HCT116 (cell line): ENCODE results near the gene FAM53A. TPM values are rescaled to one million over a fixed set of nuclear protein-coding genes. Genes with fewer than 3 reads are reported as not detected.

Source experiments
- ATAC-seq: fragments of 200-7000 bp; cut with Tn5 transposase; 2 replicates; pipeline ENCODE4 v1.9.1; 2020; ENCODE audit warnings: mild to moderate bottlenecking, moderate library complexity
- BruUV-seq: library from RNA; stranded (reverse); fragments of 400-500 nt; replicated peaks from 2 replicates; lab custom pipeline; 2021; lab: Mats Ljungman, UMichigan
- CTCF ChIA-PET: fragments of 300-600 bp; sonication (Branson Sonifier 250); formaldehyde crosslinking; loops from one replicate; lab custom pipeline; 2021; ENCODE audit warnings: antibody characterized with exemption; lab: Charles Lee
- POLR2A ChIA-PET: fragments of 300-600, 350-600 bp; sonication (Branson Sonifier 250); formaldehyde crosslinking; loops from one replicate; lab custom pipeline; 2021; ENCODE audit warnings: antibody characterized with exemption; lab: Charles Lee
- RAD21 ChIA-PET, 2 experiments: fragments of 300-600 bp; sonication (Branson Sonifier 250); formaldehyde crosslinking; loops; one replicate each; lab custom pipeline; 2023; ENCODE audit warnings: low total read pairs in 2 of 2; ENCODE audit not compliant: uncharacterized antibody in 2 of 2, unreplicated experiment in 2 of 2, low non-redundant PET in 1 of 2; lab: Charles Lee
- DNase-seq: peaks from one replicate; pipeline ENCODE4 v3.0.0-alpha.2; 2010; ENCODE audit warnings: low read depth, low spot score
- H2AFZ ChIP-seq: fragments of 200-600 bp; shearing (Covaris generic), sonication (generic); 2 replicates; pipeline ENCODE4 v1.6.1; 2017; ENCODE audit warnings: low read depth, mixed run types, mixed read lengths, antibody characterized with exemption, low read length; ENCODE audit not compliant: poor library complexity, severe bottlenecking
- H3K27ac ChIP-seq: 2 replicates; pipeline ENCODE4 v1.5.1; 2012; ENCODE audit warnings: low read depth, low read length
- H3K27me3 ChIP-seq: fragments of 200-600 bp; sonication (generic); 2 replicates; pipeline ENCODE4 v1.6.1; 2016; ENCODE audit warnings: mixed run types, low read length, mixed read lengths; ENCODE audit not compliant: insufficient read depth
- H3K36me3 ChIP-seq, 2 experiments: fragments of 200-500 bp in 1 of 2; fragments of 200-600 bp in 1 of 2; sonication (Bioruptor generic) in 1 of 2; sonication (generic) in 1 of 2; 2 replicates each; pipeline versions ENCODE4 v1.5.1 to v1.6.1; 2014 to 2016; ENCODE audit warnings: low read length in 2 of 2, inconsistent platforms in 1 of 2, mixed read lengths in 1 of 2, mixed run types in 1 of 2; ENCODE audit not compliant: insufficient read depth in 2 of 2, control insufficient read depth in 1 of 2
- H3K4me1 ChIP-seq, 2 experiments: fragments of 200-600 bp in 1 of 2; sonication (generic) in 1 of 2; 2 replicates each; pipeline versions ENCODE4 v1.5.1 to v1.6.1; 2012 to 2017; ENCODE audit warnings: low read length in 2 of 2, inconsistent platforms in 1 of 2, mild to moderate bottlenecking in 1 of 2, mixed read lengths in 1 of 2, mixed run types in 1 of 2, moderate library complexity in 1 of 2; ENCODE audit not compliant: insufficient read depth in 2 of 2, control insufficient read depth in 1 of 2
- H3K4me2 ChIP-seq: fragments of 200-600 bp; sonication (generic); 2 replicates; pipeline ENCODE4 v1.6.1; 2017; ENCODE audit warnings: mixed run types, low read length, mixed read lengths
- H3K4me3 ChIP-seq, 2 experiments: fragments of 200-600 bp in 1 of 2; sonication (generic) in 1 of 2; replicated peaks in 1 of 2; 2 replicates each; pipeline ENCODE4 v1.5.1; 2011 to 2016; ENCODE audit warnings: low read length in 2 of 2, control low read depth in 1 of 2, low read depth in 1 of 2, mild to moderate bottlenecking in 1 of 2, mixed read lengths in 1 of 2, mixed run types in 1 of 2
- H3K79me2 ChIP-seq: fragments of 200-600 bp; sonication (generic); 2 replicates; pipeline ENCODE4 v1.6.1; 2017; ENCODE audit warnings: mild to moderate bottlenecking, mixed run types, low read length, moderate library complexity, mixed read lengths; ENCODE audit not compliant: insufficient read depth
- H3K9ac ChIP-seq: fragments of 200-600 bp; sonication (generic); 2 replicates; pipeline ENCODE4 v1.6.1; 2016; ENCODE audit warnings: low read length, mixed read lengths
- H3K9me2 ChIP-seq: fragments of 200-600 bp; sonication (generic), shearing (Covaris generic); 2 replicates; pipeline ENCODE4 v1.6.1; 2017; ENCODE audit warnings: mixed run types, mild to moderate bottlenecking, moderate library complexity; ENCODE audit not compliant: insufficient read depth
- H3K9me3 ChIP-seq, 2 experiments: fragments of 200-500 bp in 1 of 2; fragments of 200-600 bp in 1 of 2; sonication (Bioruptor generic) in 1 of 2; sonication (generic) in 1 of 2; 2 replicates each; pipeline ENCODE4 v1.6.1; 2014 to 2017; ENCODE audit warnings: low read length in 2 of 2, mixed read lengths in 2 of 2, inconsistent platforms in 1 of 2, low read depth in 1 of 2, mild to moderate bottlenecking in 1 of 2, mixed run types in 1 of 2, moderate library complexity in 1 of 2; ENCODE audit not compliant: control insufficient read depth in 1 of 2, insufficient read depth in 1 of 2
- H4K20me1 ChIP-seq: fragments of 200-600 bp; sonication (generic), shearing (Covaris generic); 2 replicates; pipeline ENCODE4 v1.6.1; 2017; ENCODE audit warnings: mixed run types, mild to moderate bottlenecking, moderate library complexity; ENCODE audit not compliant: insufficient read depth
- CBX3 ChIP-seq: IDR thresholded peaks from 2 replicates; pipeline ENCODE4 v1.6.1; 2012; ENCODE audit warnings: low read depth
- ELF1 ChIP-seq: IDR thresholded peaks from 2 replicates; pipeline ENCODE4 v1.6.1; 2012; ENCODE audit warnings: low read depth, borderline replicate concordance
- EZH2 ChIP-seq: fragments of 200-600 bp; sonication (generic); IDR thresholded peaks from 2 replicates; pipeline ENCODE4 v1.6.1; 2017; ENCODE audit warnings: antibody characterized with exemption, mixed run types
- JUND ChIP-seq: IDR thresholded peaks from 2 replicates; pipeline ENCODE4 v1.6.1; 2012
- POLR2A ChIP-seq: IDR thresholded peaks from 2 replicates; pipeline ENCODE4 v1.7.0; 2011; ENCODE audit warnings: borderline replicate concordance; ENCODE audit not compliant: insufficient read depth, insufficient read length; ENCODE audit errors: extremely low read depth
- SRF ChIP-seq: IDR thresholded peaks from 2 replicates; pipeline ENCODE4 v1.6.1; 2012; ENCODE audit warnings: low read depth
- YY1 ChIP-seq: IDR thresholded peaks from 2 replicates; pipeline ENCODE4 v1.6.1; 2011; ENCODE audit warnings: low read length, low read depth, moderate library complexity, mild to moderate bottlenecking; ENCODE audit not compliant: insufficient replicate concordance; ENCODE audit errors: extremely low read depth
- ZFX ChIP-seq: fragments of 450-650 bp; IDR thresholded peaks from 2 replicates; pipeline ENCODE4 v1.6.1; 2017
- intact Hi-C: fragments of 100-400 bp; cut with micrococcal nuclease; formaldehyde crosslinking; loops from 2 replicates; pipeline ENCODE4 v1.10.0; 2022
- total RNA-seq: library from RNA; stranded (reverse); gene quantifications from one replicate; pipeline ENCODE4 v1.2.1, GENCODE V29; 2021; ENCODE audit not compliant: unreplicated experiment
- TF ChIP-seq, protein P1 (sequence below): IDR thresholded peaks from 2 replicates; pipeline ENCODE4 v1.6.1; 2012
- TF ChIP-seq, protein P2 (sequence below), 3 experiments: fragments of 200-600 bp in 1 of 3; sonication (generic) in 1 of 3; IDR thresholded peaks in 2 of 3; conservative IDR thresholded peaks in 1 of 3; 2 replicates each; pipeline ENCODE4 v1.5.1; 2012 to 2017; ENCODE audit warnings: low read depth in 2 of 3, low read length in 2 of 3, antibody characterized with exemption in 1 of 3, borderline replicate concordance in 1 of 3, control low read depth in 1 of 3, mild to moderate bottlenecking in 1 of 3, mixed read lengths in 1 of 3, mixed run types in 1 of 3, moderate library complexity in 1 of 3; ENCODE audit not compliant: insufficient read depth in 1 of 3

Gene FAM53A
- total RNA-seq, 1 experiment from 2014 or later = 1.1 TPM

DNA sequence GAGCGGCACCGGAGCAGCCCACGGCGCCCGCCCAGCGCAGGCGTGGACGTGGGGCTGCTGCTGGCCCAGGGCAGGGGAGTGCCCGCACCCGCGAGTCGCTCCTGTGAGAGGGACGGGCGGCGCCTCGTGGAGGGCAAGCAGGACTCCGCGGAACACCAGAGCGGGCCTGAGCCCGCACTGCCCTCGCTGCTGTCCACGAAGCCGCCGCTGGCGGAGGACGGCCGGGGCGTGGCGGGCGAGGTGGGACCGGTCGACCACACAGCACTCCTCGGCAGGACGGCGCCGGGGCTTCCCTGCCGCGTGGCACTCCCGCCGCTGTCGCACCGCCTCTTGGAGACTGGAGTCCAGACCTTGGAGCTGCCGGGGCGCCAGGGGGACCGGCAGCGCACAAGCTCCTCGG is 29.0 kb downstream of the FAM53A start:
- no peak overlapping the region for H2AFZ ChIP-seq
- ChIA-PET CTCF (no interaction called here), RAD21 (no interaction called here), POLR2A (no interaction called here)
- peaks cover 7% of the 10 kb centered on the region in 2 experiments; a peak in 3 of 4 replicates for H3K4me1 ChIP-seq
- H3K36me3 ChIP-seq = no peaks in the 10 kb centered on the region
- no peak for ATAC-seq
- no peaks in the 10 kb centered on the region for H3K79me2 ChIP-seq
- no TSS peak for BruUV-seq
- H3K9ac ChIP-seq = no peak overlapping the region
- H4K20me1 ChIP-seq = no peaks in the 10 kb centered on the region
- intact Hi-C loops = no loop called here
- no peaks in the 10 kb centered on the region for H3K9me3 ChIP-seq
- H3K27me3 ChIP-seq = no peaks in the 10 kb centered on the region
- no peak overlapping the region for H3K4me3 ChIP-seq
- no peak overlapping the region for H3K27ac ChIP-seq
- no peak overlapping the region for H3K4me2 ChIP-seq
- no peak for DNase-seq
- TF ChIP-seq, protein P1, sequence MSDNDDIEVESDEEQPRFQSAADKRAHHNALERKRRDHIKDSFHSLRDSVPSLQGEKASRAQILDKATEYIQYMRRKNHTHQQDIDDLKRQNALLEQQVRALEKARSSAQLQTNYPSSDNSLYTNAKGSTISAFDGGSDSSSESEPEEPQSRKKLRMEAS = no peak
- TF ChIP-seq SRF = no peak
- TF ChIP-seq, protein P2, sequence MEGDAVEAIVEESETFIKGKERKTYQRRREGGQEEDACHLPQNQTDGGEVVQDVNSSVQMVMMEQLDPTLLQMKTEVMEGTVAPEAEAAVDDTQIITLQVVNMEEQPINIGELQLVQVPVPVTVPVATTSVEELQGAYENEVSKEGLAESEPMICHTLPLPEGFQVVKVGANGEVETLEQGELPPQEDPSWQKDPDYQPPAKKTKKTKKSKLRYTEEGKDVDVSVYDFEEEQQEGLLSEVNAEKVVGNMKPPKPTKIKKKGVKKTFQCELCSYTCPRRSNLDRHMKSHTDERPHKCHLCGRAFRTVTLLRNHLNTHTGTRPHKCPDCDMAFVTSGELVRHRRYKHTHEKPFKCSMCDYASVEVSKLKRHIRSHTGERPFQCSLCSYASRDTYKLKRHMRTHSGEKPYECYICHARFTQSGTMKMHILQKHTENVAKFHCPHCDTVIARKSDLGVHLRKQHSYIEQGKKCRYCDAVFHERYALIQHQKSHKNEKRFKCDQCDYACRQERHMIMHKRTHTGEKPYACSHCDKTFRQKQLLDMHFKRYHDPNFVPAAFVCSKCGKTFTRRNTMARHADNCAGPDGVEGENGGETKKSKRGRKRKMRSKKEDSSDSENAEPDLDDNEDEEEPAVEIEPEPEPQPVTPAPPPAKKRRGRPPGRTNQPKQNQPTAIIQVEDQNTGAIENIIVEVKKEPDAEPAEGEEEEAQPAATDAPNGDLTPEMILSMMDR (IDR thresholded peaks at IDR 0.05 in 2 of 3, conservative IDR thresholded peaks at IDR 0.05 in 1 of 3; ENCODE audit: borderline replicate concordance in 1 of 3, insufficient read depth in 1 of 3, low read depth in 2 of 3, low read length in 2 of 3) = no peak
- TF ChIP-seq EZH2 = no peak
- TF ChIP-seq JUND = no peak
- TF ChIP-seq YY1 = no peak
- no peak for TF ChIP-seq CBX3
- no peak for TF ChIP-seq ELF1
- no peak for TF ChIP-seq ZFX
- TF ChIP-seq POLR2A = no peak
- no peaks in the 10 kb centered on the region for H3K9me2 ChIP-seq
